Measurements from ENCODE around the gene TMC1.
"Not testable (repeated sequence)": the region's sequence is repeated elsewhere in the genome, so short reads cannot be mapped to it uniquely, and the experiment has no call there.

Gene TMC1

DNA sequence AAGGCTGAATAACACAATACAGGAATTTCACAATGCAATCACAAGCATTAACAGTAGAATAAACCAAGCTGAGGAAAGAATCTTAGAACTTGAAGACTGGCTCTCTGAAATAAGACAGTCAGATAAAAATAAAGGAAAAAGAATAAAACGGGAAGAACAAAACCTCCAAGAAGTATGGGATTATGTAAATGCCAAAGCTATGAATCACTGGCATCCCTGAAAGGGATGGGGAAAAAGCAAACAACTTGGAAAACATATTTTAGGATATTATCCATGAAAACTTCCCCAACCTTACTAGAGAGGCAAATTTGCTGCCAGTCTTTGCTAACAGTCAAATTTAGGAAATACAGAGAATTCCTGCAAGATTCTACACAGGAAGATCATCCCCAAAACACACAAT is 273.5 kb downstream of the TMC1 start:
- H3K27me3 ChIP-seq, result no peaks in the 10 kb centered on the region
- H3K27ac ChIP-seq, result no peak overlapping the region
- H3K36me3 ChIP-seq, result no peaks in the 10 kb centered on the region
- no peak for DNase-seq
- no peaks in the 10 kb centered on the region for H3K9me3 ChIP-seq
- H3K4me1 ChIP-seq, result no peaks in the 10 kb centered on the region
- H3K4me3 ChIP-seq, result no peak overlapping the region
- no peak for TF ChIP-seq CTCF (IDR thresholded peaks at IDR 0.05)
- intact Hi-C loops (cut with DNase I; ENCODE audit: low total_unique reads), result no loop called here

DNA sequence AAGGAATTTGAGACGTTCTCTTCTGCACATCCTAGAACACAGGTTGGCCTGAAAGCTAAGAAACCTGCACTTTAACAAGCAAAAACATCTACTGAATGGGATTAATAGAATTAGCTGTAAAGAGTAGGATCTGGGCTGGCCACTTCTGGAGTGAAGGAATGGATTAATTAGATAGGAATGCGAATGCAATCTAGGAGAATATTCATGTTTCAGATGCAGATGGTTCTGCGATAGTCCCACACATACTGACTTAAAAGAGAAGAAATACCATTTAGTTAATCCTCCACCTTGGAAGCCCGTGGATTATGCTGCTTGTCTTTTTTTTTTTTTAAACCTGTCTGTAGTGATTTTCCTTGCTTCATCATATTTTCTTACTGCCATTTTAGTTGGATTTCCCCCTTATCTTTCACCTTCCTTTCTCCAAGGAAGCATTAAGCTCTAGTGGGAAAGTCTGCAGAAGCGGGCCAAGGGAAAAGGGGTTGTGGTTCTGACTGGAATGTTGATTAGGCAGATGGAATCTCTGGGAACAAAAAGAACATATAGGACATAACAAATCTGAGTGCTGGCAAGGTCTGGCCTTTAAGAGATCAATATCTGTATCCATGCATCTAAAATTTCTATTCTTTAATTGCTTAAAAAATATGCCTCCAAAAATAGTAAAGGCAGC is 279.1 kb downstream of the TMC1 start:
- Histone ChIP-seq H3K4me1 (no peaks in the 10 kb centered on the region), H3K27me3 (no peaks in the 10 kb centered on the region), H3K36me3 (no peaks in the 10 kb centered on the region), H3K4me3 (no peak overlapping the region), H3K9me3 (no peaks in the 10 kb centered on the region), H3K27ac (no peak overlapping the region)
- intact Hi-C loops (cut with DNase I; ENCODE audit: low total_unique reads), result no loop called here
- TF ChIP-seq CTCF (IDR thresholded peaks at IDR 0.05), result no peak
- no peak for DNase-seq

- TF ChIP-seq CTCF (IDR thresholded peaks at IDR 0.05), result no peak
- intact Hi-C loops (cut with DNase I; ENCODE audit: low total_unique reads), result no loop called here
These were observed 283.8 kb downstream of the TMC1 start for GRCh38 chr9:72805238-72805637.

DNA sequence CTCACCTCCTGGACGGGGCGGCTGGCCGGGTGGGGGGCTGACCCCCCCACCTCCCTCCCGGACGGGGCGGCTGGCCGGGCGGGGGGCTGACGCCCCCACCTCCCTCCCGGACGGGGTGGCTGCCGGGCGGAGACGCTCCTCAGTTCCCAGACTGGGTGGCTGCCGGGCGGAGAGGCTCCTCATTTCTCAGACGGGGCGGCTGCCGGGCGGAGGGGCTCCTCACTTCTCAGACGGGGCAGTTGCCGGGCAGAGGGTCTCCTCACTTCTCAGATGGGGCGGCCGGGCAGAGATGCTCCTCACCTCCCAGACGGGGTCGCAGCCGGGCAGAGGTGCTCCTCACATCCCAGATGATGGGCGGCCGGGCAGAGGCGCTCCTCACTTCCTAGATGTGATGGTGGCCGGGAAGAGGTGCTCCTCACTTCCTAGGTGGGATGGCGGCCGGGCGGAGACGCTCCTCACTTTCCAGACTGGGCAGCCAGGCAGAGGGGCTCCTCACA is 285.0 kb downstream of the TMC1 start:
- H3K27ac ChIP-seq; intact Hi-C loops (cut with DNase I; ENCODE audit: low total_unique reads); H3K36me3 ChIP-seq; H3K4me1 ChIP-seq; H3K9me3 ChIP-seq; DNase-seq; H3K4me3 ChIP-seq; H3K27me3 ChIP-seq: not testable (repeated sequence)

More at GRCh38 chr9:72805238-72805637, 283.8 kb downstream of the TMC1 start:
- Histone ChIP-seq H3K36me3 (no peaks in the 10 kb centered on the region), H3K27me3 (no peaks in the 10 kb centered on the region), H3K9me3 (no peaks in the 10 kb centered on the region), H3K4me3 (no peak overlapping the region), H3K4me1 (no peaks in the 10 kb centered on the region), H3K27ac (no peak overlapping the region)
- DNase-seq, result no peak

GRCh38 chr9:72807765-72808445 is 286.5 kb downstream of the TMC1 start:
- Histone ChIP-seq H3K36me3 (no peaks in the 10 kb centered on the region), H3K27ac (no peak overlapping the region), H3K9me3 (no peaks in the 10 kb centered on the region), H3K27me3 (no peaks in the 10 kb centered on the region), H3K4me1 (no peaks in the 10 kb centered on the region), H3K4me3 (no peak overlapping the region)
- no peak for DNase-seq
- TF ChIP-seq CTCF (IDR thresholded peaks at IDR 0.05), result no peak
- intact Hi-C loops (cut with DNase I; ENCODE audit: low total_unique reads), result no loop called here

GRCh38 chr9:72808446-72808768 is 287.0 kb downstream of the TMC1 start:
- no peak for TF ChIP-seq CTCF (IDR thresholded peaks at IDR 0.05)
- Histone ChIP-seq H3K27ac (no peak overlapping the region), H3K4me3 (no peak overlapping the region), H3K9me3 (no peaks in the 10 kb centered on the region), H3K4me1 (no peaks in the 10 kb centered on the region), H3K36me3 (no peaks in the 10 kb centered on the region), H3K27me3 (no peaks in the 10 kb centered on the region)
- no peak for DNase-seq
- intact Hi-C loops (cut with DNase I; ENCODE audit: low total_unique reads), result no loop called here
